ENCODE results near the gene RTTN.
"Not testable (repeated sequence)": the region's sequence is repeated elsewhere in the genome, so short reads cannot be mapped to it uniquely, and the experiment has no call there.

The RTTN gene

GRCh38 chr18:69978732-69979715, 226.5 kb downstream of the RTTN start:
- DNase-seq (ENCODE audit: low read depth, low spot score): no peak

DNA sequence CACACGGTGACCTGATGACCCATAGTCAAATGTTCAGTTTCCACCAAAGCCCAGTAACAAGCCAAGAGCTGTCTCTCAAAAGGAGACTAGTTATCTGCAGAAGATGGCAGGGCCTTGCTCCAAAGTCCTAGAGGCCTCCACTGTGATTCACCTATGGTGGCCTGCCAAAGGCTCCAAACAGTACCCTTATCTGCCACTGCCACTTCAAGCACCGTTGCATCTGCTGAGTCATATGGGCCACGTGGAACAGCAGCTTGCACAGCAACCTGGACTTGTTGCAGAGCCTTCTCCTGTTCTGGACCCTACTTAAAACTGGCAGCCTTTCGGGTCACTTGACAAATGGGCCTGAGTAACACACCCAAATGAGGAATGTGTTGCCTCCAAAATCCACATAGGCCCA, 230.2 kb downstream of the RTTN start:
- not testable (repeated sequence) for DNase-seq (ENCODE audit: low read depth, low spot score)

GRCh38 chr18:69974365-69974764, 231.1 kb downstream of the RTTN start:
- no peak for DNase-seq (ENCODE audit: low read depth, low spot score)

DNA sequence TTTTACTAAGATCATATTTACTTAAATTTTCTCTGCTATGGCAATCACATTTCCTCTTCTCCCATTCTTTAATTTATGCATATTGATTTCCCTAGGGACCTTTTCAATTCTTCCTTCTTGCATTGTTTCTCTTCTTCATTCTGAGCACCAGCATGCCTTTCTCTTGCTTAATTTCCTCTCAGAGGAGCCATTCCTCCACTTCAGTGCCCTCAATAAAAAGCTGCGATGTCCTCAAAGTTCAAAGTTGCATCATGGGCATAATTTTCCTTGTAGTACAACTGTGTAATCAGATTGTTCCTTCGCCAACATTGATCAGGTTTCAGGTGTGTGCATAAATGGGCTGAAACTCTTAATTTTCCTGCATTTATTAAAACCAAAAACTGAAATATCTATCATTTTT, 236.0 kb downstream of the RTTN start:
- no peak for DNase-seq (ENCODE audit: low read depth, low spot score)

- peak; percentile 76 for DNase-seq (ENCODE audit: low read depth, low spot score)
These were observed 237.4 kb downstream of the RTTN start for GRCh38 chr18:69968039-69968438.

- no peak for DNase-seq (ENCODE audit: low read depth, low spot score)
These were observed 242.3 kb downstream of the RTTN start for GRCh38 chr18:69963196-69963595.

DNA sequence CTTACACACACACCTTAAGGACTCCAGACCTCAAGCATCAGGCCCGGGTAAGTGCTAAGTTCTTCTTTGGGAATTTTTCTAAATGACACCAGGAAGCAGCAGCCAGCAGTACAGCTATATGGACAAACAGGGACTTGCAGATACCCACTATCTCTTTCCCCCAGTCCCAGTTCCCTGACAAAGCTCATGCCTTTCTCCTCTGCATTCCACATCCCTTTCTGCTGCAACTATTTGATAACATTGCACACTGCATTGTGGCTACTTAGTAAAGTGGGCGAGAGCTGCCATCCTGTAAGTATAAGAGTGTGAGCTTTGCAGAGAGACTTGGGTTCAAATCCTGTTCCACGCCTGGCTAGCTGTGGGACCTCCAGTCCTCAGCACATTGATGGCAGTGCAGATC, 243.8 kb downstream of the RTTN start:
- no peak for DNase-seq (ENCODE audit: low read depth, low spot score)

GRCh38 chr18:69958422-69958821, 247.1 kb downstream of the RTTN start:
- DNase-seq (ENCODE audit: low read depth, low spot score): no peak

- no peak for DNase-seq (ENCODE audit: low read depth, low spot score)
These were observed 247.7 kb downstream of the RTTN start for GRCh38 chr18:69957747-69958146.

DNA sequence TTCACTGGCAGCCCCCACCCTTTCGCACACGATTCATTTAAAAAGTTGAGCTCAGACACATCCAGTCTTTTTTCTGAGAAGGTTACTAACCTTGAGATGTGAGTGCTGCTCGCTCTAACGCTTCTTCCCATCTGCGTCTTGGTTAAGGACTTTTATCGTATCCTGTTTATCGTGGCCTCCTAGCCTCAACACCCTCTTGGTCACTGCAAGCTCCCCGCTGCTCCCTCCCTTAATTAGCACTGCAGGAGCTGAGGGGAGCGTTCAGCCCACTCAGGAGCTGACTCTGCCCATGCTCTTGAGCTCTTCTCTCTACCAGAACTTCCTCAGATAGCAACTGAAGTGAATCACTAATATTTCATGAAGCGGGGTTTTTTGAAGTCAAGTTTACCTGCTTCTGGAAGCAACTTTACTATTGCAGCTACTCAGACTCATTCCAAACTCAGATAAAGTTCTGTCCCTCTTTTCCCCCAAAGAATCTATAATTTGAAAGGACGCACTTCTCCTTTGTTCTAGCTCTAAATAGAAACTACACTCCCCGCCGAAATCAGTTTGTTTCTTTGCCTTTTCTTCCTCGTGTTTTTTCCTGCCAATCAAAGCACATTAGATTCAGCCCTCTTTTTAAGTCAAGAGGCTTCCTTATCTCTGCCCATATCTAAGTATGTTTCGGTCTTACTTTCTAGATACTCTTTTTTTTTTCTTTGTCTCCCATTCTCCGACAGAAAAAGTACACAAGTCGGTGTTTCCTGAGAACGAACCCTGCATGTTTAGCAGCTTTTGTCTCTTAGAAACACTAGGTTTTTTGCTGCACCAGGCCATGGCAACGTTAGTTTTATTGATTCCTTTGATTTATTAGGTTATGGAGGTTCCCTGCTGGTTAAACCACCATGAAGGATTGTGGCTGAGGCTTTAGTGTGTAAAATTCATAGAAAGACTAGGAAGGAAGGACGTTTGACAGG, 248.5 kb downstream of the RTTN start:
- no peak for DNase-seq (ENCODE audit: low read depth, low spot score)

DNA sequence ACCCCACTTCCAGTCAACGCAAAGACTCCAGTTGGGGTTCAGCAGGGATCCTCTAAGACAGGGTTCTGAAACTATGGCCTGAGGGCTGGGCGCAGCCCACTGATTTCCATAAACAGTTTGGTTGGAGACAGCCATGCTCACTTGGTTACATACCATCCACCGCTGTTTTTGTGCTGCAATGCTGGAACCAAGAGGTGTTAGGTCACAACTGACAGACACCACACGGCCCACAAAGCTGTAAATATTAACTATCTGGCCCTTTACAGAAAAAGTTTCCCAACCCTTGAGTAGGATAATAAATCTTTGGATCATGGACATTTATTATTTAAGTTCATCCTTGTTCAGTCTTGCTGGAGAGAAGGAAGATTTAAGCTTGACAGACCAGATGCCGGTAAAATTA, 249.4 kb downstream of the RTTN start:
- no peak for DNase-seq (ENCODE audit: low read depth, low spot score)

DNA sequence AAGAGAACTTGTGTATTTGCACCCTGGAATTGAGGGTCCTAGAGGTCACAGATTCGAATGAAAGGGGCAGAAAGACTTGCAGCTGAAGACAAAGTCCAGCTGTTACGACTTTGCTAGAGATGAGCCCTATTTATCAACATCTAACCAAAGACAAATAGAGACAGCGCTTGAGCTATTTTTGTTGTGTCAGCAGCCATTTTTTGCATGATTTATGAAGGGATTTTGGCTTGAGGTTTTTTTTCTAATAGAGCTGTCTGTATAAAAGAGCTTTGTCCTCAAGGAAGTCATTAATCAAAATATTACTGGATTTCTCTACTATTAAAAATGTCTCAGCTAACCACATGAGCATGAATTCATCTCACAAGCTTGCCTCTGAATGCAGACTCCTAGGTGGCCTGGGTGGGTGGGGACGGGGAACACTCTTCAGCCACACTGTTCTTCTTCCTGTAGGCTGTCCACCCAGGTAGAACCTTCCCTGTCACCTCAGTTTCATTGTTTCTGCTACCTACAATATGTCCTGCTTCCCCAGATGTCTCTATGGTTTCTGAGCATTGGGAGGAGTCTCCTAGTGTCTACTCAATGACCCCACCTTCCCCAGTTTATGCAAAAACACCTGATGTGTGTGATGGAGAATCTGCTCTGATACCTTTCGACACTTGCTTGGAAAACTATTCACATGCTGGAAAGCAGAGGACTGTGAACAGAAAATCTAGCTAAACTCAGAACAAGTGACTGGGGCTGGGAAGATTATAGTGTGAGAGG, 250.6 kb downstream of the RTTN start:
- DNase-seq (ENCODE audit: low read depth, low spot score): no peak

DNA sequence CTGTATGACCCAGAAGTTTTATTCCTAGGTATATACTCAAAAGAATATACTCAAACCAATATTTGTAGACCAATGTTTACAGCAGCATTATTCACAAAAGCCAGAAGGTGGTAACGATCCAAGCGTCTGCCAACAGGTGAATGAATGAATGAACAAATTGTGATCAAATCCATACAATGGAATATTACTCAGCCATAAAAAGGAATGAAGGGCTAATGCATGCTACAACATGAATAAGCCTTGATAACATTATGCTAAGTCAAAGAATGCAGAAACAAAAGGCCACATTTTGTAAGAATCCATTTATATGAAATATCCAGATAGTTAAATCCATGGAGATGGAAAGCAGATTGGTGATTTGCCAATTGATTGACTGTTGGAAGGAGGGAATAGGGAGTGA, 252.3 kb downstream of the RTTN start:
- DNase-seq (ENCODE audit: low read depth, low spot score): no peak

Measured in ELF-1 (cell line).